ENCODE results near the gene TUFT1.

The TUFT1 gene, protein sequence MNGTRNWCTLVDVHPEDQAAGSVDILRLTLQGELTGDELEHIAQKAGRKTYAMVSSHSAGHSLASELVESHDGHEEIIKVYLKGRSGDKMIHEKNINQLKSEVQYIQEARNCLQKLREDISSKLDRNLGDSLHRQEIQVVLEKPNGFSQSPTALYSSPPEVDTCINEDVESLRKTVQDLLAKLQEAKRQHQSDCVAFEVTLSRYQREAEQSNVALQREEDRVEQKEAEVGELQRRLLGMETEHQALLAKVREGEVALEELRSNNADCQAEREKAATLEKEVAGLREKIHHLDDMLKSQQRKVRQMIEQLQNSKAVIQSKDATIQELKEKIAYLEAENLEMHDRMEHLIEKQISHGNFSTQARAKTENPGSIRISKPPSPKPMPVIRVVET

DNA sequence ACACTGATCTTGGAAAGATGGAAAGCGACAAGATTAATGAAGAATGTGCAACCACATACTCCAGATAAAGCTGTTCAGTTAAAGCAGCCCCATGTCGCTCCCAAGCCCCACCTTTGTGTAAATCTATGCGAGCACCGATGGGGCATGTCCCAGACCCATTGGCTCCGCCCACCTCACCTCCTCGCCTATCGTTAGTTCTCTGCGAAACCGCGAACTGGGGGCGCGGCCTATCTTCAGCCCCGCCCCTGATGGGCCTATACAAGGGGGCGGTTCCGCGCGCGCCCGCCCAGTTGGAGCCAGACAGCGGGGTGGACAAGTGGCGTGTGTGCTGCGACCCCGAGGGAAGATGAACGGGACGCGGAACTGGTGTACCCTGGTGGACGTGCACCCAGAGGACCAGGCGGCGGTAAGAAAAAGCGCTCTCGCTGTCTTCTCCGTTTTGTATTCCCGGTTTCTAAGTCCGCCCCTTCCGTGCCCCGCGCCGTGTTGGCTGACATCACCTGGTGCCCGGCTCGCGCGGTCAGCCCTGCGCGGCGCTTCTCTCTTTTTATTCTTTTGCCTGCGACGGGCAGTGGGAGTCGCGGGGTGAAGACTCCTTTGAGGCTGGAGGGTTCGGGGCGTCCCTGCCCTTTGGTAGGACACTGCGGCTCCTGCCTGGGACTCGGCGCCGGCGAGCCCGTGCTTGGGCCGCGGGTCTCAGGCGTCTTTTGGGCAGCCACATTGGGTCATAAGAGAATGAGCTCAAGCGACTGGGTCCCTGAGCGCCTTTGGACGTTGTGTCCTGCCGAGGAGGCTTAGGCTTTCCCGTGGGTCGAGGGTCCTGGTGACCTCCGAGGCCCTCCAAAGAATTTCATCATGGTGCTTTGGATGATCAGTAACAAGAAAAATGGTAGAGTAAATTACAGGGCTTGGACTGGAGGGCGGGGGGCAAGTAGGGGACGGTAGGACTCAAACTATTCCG lies at the start of gene TUFT1:
Gene TUFT1, plus strand, starts transcription at position 289 of the 961 bp plus-strand sequence. Its CDS starts 58 bp downstream, at position 347.
- DNase-seq, result peak; percentile 5 to 92 (median 79)

DNA sequence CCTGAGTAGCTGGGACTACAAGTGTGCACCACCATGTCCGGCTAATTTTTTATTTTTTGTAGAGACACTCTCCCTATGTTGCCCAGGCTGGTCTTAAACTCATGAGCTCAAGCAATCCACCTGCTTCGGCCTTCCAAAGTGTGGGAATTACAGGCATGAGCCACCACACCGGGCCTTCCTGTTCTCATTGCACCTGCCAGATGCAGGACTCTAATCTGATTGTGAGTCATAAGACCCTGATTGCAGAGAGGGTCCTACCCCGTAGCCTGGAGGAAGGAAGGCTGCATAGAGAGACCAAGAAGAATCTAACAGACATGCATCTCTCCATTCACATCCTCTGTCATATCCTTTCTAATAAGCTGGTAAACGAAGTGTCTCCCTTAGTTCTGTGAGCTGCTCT lies 48.5 kb upstream of the TUFT1 start:
- DNase-seq, result no peak

DNA sequence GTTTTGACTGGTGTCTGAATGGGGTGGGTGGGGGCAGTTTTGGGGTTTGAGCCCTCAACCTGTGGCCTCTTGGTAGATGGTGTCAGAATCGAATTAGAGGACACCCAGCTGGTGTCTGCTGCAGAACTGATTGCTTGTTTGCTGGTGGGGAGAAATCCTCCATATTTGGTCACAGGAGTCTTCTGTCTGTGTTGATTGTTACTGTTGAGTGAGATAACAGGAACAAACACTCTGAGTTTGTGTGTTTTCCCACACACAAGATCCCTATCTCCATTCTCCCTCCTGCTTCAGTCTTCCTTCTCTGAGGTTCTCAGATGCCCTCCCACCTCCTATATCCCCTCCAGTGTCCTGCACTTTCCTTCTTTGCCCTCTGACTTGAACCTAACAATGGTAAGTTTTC lies 48.0 kb upstream of the TUFT1 start:
- DNase-seq, result no peak

DNA sequence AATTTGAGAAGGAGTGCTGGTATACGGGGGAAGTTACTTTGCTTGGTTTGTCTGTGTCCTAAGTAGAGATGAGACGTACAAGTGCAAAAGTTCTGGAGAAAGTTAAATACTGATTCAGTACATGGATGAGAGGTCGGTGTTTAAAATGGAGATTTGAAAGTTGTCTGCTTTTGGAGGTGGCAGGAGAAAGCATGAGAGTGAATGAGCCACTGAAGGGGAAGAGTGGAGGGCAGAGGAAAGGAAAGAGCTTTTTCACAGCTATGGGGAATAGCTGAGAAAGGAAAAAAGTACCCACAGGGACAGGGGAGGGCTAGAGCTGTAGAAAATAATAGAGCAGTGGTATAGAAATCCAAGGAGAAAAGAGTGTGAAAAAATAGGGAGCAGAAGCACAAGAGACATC lies 47.1 kb upstream of the TUFT1 start:
- DNase-seq, result no peak

DNA sequence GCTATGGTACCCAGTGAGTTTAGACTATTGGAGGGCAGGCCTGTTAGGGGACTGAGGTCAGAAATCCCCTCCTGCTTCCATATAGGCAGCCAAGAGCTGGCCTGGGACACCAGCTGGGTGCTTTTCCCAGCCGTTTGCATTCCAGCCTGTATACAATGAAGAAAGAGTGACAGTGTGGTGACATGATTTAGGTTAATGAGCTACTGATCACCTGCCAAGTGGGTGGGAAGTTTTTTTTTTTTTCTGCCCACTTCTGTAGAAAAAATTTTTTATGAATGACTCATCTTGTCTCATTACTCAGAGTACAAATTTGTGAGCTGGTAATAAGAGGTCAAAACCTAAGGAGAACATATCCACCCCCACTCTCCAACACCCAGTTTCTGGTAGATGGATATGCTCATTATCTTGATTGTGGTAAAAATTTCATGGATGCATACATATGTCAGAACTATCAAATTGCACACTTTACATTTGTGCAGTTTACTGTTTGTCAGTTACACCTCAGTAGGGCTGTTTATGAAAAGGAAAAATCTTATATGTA lies 45.3 kb upstream of the TUFT1 start:
- peak in 8 of 58 donors; percentile 7 to 58 (median 19) for DNase-seq

DNA sequence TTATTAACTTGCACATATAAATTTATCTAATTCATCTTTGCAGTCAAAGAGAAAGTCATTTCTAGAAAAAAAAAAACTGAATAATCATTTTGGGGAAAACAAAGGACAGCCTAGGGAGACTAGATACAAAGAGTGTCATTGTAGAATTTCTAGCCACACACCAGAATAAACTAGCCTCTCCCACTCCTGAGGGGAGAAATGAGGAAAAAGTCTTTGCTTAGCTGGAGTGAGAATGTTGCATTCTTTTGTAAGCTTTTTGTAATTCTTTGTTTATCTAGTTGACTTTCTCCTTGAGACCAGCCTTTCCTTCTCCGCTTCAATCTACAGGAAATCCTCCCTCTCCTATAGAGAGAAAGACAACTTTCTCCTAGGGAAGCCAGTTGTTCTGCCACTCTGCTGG lies 44.8 kb upstream of the TUFT1 start:
- DNase-seq, result peak in 1 of 58 donors; percentile 43

DNA sequence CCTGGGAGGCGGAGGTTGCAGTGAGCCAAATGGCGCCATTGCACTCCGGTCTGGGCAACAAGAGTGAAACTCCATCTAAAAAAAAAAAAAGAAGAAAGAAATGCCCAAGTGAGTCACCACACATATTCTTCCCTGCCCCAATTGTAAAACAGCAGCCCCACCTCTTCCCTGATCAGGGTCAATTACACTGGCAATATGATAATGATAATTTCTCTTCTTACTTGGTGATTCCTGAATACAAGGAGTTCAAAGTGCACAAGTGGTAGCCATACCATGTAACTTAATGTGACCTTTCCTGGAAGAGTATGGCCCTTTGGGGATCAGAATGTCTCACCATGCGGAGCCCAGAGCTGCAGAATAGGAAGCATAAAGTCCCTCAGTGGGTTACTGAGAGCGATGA lies 40.7 kb upstream of the TUFT1 start:
- no peak for DNase-seq

DNA sequence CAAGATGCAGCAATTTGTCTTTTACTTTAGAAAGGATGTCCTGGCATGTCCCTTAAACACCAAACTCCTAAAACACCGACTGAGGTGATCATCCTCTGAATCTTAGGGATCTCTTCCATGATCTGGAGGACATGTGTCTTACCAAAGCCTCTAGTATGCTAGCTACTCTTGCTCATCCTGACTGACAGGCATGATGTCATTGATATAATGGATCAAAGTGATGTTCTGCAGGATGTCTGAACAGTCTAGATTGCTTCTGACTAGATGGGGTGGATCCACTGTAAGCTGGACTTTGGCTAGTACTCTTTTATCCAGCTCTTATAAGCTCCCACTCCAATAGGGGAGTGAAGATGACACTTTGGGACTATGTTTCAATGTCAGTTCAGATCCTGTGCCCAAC lies 40.2 kb upstream of the TUFT1 start:
- DNase-seq, result no peak

DNA sequence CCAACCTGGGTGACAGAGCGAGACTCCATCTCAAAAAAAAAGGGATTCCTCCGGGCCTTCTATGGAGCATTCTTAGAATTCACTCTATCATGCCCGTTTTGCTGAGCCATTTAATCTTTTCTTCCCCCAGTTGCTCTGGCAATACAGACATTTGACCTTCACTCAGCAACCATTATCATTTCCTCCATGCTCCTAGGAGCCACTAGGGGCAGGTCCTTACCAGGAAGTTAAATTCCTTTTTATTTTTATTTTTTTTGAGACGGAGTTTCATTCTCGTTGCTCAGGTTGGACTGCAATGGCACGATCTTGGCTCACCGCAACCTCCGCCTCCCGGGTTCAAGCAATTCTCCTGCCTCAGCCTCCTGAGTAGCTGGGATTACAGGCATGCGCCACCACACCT lies 38.6 kb upstream of the TUFT1 start:
- DNase-seq, result no peak

DNA sequence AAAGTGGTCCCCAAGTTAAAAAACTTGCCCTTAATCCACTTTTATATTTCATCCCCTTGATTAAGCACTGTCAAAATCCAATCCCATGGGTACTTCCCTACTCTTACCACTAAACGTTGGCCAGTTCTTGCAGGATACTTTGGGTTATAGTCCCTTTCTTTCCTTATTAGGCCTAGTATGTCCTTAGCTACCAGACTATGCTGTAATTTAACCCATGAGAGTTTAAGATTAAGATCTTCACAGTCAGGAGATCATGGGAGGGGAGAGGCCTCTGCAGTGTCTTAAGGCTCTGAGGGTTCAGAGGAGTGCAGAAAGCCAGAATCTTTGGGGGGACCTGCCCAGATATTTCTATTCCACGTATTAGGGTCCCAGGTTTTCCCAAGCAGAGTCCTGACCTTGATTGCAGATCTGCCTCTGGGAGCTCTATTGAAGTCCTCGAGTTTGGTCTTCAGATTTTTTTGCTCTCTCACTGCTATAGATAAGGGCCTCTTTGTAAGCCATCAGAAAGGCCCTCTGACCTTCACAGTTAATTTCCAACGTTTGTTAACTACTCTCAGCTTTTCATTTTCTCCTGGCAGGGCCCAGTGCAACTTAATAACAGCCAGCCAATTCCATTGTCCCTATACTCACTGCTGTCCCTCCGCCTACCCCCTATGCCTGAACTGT lies 37.9 kb upstream of the TUFT1 start:
- DNase-seq, result no peak

DNA sequence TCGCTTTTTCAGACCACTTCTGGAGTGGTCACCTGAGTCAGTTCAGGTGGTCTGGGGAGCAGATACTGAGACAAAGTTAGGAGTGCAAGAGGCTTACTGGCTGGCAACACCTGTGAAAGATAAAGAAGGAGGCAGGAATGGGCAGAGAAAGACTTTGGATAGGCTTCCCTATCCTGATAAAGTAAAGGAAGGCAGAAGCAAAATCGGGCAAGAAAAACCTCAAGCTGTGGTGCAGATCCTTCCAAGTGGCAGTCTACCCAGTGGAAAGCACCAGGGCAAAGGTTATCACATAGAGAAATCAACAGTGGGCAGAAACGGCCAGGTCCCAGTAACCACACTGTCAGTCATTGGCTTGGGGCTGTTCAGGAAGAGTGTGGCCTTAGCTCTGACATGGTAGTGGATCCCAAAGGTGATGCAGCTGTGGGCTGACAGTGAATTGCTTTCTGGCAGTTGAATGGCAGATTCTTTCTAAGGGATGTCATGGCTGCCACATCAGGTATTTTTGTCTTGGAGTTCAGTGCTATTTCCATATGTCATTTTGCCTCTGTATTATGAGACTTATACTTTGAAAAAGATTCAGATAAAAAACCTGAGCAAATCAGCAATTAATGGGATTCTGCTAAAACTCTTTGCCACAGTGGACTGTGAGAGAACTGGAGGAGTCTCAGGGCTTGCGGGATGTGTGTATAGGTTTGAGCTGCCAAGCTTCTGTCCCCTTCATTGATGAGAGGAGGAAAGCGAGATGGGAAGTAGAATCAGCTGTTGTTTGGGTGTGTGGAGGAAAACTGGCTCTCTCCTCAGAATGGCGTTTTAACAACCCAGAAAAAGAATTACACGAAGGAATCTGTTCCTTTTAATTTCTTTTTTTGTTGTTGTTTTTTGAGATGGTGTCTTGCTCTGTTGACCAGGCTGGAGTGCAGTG lies 37.0 kb upstream of the TUFT1 start:
- DNase-seq, result no peak

DNA sequence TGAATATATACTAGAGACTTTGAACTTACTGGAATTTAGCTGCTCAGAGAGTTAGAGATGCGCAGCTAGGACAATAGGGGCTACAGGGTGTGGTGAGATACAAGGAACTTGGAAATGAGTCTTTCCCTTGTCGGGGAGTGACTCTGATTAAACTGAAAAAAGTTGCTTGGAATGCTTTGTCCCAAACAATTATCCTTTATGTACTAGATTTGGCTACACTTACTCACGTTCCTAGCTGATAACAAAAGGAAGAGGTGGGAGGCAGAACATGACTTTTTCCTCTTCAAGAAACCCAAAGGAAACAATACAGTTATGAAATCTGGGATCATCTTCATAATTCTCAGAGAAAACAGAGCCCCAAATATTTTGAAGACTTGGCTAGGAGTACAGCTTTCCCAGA lies 35.9 kb upstream of the TUFT1 start:
- DNase-seq, result no peak

DNA sequence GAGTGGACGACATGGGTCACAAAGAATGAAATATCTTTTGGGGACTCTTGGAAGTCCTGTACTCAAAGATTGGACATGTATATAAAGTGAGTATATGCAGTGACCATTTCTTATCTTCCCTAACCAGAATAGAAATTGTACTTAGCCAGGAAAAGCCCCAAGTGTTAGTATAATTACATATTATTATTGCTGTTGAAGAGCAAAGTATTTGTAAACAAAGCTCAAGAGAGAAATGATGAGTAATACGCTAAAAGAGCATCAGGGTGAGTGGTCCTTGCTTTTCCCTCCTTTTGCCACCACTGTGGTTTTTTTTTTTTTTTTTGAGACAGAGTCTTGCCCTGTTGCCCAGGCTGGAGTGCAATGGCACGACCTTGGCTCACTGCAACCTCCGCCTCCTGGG lies 35.4 kb upstream of the TUFT1 start:
- DNase-seq, result no peak

DNA sequence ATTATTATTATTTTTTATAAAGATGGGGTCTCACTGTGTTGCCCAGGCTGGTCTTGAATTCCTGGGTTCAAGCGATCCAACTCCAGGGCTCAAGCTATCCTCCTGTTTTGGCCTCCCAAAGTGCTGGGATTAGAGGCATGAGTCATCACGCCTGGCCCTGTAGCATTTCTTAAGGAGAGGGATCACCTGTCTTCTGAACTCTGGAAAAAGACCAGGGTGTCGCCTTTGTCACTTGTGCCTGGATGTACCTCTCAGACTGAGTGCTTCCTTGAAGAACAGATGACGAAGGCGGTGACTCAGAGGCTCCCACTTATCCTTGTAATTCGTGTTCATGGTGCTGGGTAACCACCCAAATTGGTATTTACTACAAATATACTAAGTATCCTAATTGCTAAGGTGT lies 31.3 kb upstream of the TUFT1 start:
- no peak for DNase-seq

DNA sequence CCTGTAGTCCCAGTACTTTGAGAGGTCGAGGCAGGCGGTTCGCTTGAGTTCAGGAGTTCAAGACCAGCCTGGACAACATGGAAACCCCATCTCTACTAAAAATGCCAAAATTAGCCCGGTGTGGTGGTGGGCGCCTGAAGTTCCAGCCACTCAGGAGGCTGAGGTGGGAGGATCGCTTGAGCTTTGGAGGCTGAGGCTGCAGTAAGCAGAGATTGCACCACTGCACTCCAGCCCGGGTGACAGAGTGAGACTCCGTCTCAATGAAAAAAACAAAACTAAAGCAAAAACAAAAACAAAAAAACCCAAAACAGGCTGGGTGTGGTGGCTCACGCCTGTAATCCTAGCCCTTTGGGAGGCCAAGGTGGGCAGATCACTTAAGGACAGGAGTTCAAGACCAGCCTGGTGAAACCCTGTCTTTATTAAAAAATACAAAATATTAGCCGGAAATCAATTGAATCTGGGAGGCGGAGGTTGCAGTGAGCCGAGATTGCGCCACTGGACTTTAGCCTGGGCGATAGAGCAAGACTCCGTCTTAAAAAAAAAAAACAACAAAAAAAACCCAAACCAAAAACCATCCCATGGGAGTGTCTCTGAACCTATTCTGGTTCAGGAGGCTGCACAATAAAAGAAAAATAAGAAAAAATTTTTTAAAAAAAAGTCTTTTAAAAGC lies 30.6 kb upstream of the TUFT1 start:
- no peak for DNase-seq

DNA sequence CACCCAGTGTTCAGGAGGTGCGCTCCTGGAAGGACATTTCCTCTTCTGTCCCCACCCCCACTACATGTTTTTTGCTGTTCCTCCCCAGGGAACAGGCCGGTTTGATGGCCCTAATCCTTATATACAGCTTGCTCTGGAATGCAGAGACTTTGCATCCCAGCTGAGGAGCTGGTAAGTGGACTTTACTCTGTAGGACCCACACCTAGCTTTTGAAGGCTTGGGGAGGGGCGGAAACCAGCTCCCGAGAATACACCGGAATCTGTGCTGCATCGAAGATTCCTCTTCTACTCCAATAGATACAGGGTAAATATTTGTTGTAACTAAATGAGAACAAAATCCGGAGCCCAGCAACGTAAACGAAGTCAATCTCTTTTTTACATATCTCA lies 30.1 kb upstream of the TUFT1 start:
- no peak for DNase-seq

DNA sequence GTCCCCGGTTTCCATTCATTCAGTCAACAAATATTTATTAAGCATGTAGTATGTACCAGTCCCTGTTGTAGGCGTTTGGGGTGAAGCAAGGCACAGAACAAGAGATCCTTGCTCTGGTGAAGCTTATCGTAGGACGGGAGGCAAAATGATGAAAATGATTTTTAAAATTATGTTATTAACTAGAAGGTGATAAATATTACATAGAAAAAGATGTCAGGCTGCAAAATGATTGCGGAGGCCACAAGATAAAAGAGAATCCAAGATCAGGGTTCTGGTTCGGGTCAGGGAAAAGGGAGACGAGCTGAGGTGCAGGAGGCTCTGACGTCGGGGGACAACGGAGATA lies 29.5 kb upstream of the TUFT1 start:
- DNase-seq, result no peak

DNA sequence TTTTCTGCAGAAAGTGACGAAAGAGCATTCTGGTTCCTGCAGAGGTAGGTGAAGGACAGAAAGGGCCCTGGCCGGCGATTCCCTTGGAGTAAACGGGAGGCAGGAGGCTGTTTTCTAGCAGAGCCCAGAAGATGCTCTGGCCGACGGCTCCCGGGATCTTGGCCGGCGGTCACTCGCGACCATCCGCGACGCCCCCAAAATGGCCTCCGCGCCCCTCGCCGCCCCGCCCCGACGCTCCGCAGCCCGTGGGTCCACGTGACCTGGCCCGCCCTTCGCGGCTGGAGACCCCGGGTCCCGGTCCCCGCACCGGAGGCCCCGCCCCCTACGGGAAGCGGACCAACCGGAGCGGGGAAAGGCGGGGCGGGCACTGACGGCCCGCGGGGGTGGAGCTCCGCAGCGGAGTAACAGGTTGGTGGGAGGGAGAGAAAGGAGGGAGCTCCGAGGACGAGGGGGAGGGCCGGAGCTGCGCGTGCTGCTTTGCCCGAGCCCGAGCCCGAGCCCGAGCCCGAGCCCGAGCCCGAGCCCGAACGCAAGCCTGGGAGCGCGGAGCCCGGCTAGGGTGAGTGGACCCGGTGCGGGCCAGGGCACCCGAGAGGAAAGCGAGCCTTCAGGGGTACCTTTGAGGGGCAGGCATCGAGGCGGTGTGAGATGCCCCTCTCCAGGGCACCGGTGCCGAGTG lies 29.0 kb upstream of the TUFT1 start, which contains the start of gene CGN:
Gene CGN, plus strand, starts transcription at position 431 of the 679 bp plus-strand sequence. CDS start 7,133 bp downstream, outside the sequence.
- peak; percentile 32 to 94 (median 88) for DNase-seq

DNA sequence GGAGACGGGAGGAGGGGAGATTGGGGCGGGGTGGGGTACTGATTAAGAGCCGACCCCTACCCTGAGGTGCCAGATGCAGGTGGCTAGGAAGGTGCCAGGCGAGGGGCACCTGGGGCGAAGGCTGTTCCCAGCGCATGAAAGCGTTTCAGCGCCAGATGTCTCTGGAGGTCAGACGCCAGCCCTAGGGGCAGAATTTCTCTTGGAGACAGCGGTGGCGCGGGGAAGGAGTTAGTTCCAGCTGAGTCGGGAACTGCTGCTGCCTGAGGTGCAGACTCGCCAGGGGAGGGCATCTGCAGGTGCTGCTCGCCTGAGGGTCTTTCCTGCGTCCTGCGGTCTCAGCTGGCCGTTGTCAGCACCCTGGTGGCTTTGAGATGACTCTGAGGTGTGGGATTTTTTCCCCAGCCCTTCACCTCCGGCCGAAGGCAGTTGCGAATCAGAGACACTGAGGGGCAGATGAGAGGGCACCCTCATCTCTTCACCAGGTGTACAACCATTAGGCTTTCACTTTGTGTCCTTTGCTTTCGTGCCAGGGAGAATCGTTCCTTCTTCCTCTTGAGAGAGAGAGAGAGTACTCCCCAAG lies 28.4 kb upstream of the TUFT1 start:
- peak in 25 of 58 donors; percentile 26 to 64 (median 47) for DNase-seq

All from anterior cingulate cortex (tissue), 58 donors.